Astrocyte of the spinal cord (primary cell): ENCODE data around the gene MOCOS.
"Not testable (repeated sequence)": the region's sequence is repeated elsewhere in the genome, so short reads cannot be mapped to it uniquely, and the experiment has no call there.

Source experiments
- DNase-seq: peaks from one replicate; pipeline ENCODE4 v3.0.0; 2011; ENCODE audit warnings: low read depth, low spot score
- H3K4me3 ChIP-seq: 2 replicates; pipeline ENCODE4 v1.5.1; 2011; ENCODE audit warnings: low read depth, mild to moderate bottlenecking, low read length, moderate library complexity
- CTCF ChIP-seq: IDR thresholded peaks from 2 replicates; pipeline ENCODE4 v1.5.1; 2012; ENCODE audit warnings: low read depth, mild to moderate bottlenecking, low read length, inconsistent platforms
- in situ Hi-C: cut with HindIII; loops from 2 replicates; pipeline ENCODE4 v1.10.0; 2017; ENCODE audit warnings: low sequenced_read_pairs

The MOCOS gene

GRCh38 chr18:36207303-36207702 is 20.0 kb downstream of the MOCOS start:
- no peak for TF ChIP-seq CTCF
- no peak for DNase-seq
- in situ Hi-C loops: no loop called here
- H3K4me3 ChIP-seq: no peak overlapping the region

DNA sequence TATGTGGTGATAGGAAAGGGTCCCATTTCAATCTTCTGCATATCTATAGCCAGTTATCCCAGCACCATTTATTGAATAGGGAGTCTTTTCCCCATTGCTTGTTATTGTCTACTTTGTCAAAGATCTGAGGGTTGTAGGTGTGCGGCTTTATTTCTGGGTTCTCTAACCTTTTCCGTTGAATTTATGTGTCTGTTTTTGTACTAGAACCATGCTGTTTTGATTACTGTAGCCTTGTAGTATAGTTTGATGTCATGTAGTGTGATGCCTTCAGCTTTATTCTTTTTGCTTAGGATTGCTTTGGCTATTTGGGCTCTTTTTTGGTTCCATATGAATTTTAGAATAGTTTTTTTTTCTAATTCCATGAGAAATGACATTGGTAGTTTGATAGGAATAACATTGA is 20.7 kb downstream of the MOCOS start:
- DNase-seq, in situ Hi-C loops, H3K4me3 ChIP-seq: not testable (repeated sequence)

DNA sequence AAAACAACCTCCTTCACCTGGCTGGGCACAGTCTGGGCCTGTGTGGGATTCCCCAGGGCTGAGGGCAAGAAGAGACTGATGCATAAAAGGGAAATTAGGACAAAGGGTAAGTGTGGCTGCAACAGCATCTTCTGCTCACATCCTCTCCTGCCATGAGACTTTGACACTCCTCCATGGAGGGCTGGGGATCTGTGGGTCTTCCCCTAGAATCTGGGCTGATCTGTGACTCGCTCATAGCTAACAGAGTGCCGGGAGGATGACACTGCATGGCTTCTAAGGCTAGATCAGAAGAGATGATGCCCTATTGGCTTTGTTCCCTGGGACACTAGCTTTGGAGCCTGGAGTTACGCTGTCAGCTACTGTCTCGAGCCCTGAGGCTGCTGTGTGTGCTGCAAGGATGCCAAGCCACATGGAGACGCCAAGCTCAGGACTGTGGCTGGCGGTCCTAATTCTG is 24.3 kb downstream of the MOCOS start:
- DNase-seq: no peak
- in situ Hi-C loops: no loop called here
- H3K4me3 ChIP-seq: no peak overlapping the region
- no peak for TF ChIP-seq CTCF

GRCh38 chr18:36212301-36213171 is 25.2 kb downstream of the MOCOS start:
- TF ChIP-seq CTCF: peak; percentile 20
- no peak overlapping the region for H3K4me3 ChIP-seq
- no peak for DNase-seq
- in situ Hi-C loops: no loop called here

DNA sequence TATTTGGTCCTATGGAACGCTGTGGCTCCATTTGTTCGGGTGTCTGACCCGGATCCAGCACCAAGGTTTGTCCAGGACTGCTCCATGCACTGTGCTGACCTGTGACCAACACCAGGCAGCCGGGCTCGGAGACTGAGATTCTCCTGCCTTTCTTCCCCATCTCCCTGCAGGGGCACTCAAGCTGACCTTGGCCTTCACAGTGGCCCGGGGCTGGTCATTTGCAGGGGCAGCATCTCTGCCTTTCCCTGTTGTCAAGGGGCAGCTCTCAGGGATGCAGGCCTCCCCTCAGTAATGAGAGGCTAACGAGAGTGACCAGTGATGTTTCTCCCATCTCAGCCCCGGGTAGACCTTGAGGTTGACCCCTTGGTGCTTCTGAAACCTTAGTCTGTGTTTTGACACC is 27.5 kb downstream of the MOCOS start:
- in situ Hi-C loops: no loop called here
- no peak overlapping the region for H3K4me3 ChIP-seq
- DNase-seq: no peak
- TF ChIP-seq CTCF: no peak

GRCh38 chr18:36215577-36215976 is 28.3 kb downstream of the MOCOS start:
- DNase-seq: no peak
- H3K4me3 ChIP-seq: no peak overlapping the region
- in situ Hi-C loops: no loop called here
- no peak for TF ChIP-seq CTCF

- TF ChIP-seq CTCF: no peak
- in situ Hi-C loops: no loop called here
- no peak overlapping the region for H3K4me3 ChIP-seq
- DNase-seq: no peak
These were observed 30.1 kb downstream of the MOCOS start for GRCh38 chr18:36217348-36217747.
